ENCODE results near the gene TIMM23.

DNA sequence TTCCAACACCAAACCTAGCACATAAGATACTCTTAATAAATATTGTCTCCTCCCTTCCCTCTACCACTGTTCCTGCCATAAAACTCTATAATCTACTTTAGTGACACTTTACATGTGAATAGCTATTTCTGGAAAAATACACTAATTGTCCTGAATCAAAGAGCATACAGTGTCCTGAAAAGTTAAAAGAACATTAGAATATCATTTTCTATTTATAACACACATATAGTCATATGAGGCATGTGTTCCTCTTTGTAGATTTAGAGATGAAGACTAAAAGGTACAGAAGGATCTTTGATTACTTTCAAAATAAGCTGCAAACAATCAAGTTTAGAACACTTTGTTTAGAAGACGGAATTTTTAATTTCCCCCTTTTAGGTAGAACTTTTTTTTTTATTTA, 44.5 kb downstream of the TIMM23 start:
- no peak for TF ChIP-seq GATA2 (IDR thresholded peaks at IDR 0.05; ENCODE audit: low read depth, low read length)
- TF ChIP-seq GATA3 (IDR thresholded peaks at IDR 0.05; ENCODE audit: low read depth, low read length) = no peak

Measured in SH-SY5Y (cell line).